T-helper 1 cell (primary cell): ENCODE data around the gene ELMO3.

Experiments used
- DNase-seq, 5 donors: peaks; one replicate each; pipeline ENCODE4 v3.0.0-alpha.2; 2012 to 2020

ELMO3 gene

GRCh38 chr16:67163999-67164558 lies 34.9 kb upstream of the ELMO3 start:
- DNase-seq = no peak

GRCh38 chr16:67164599-67165061 lies 34.3 kb upstream of the ELMO3 start, which contains the start of gene HSF4:
Gene HSF4, plus strand, starts transcription at chr16:67164745. Its CDS starts 67 bp downstream, at chr16:67164812.
- peak in 1 of 5 donors; percentile 67 for DNase-seq

GRCh38 chr16:67165121-67166078 lies 33.5 kb upstream of the ELMO3 start:
- peak in 1 of 5 donors; percentile 61 for DNase-seq

DNA sequence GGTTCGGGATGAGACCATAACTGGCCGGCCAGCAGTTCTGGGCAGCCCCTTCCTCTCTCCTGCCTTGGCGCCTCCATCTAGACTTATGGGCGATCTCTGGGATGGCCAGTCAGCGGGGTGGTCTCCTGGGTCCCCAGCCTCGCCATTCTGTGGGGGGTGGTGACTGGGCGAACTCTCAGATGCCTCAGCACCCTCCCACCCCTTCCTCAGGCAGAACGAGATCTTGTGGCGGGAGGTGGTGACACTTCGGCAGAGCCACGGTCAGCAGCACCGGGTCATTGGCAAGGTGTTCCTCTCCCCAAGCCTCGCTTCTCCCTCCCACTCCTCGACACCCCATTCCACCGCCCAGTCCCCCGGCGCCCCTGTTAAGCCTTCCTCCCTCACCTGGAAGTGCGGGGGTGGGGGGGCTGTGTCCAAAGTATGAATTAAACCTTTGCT lies 32.8 kb upstream of the ELMO3 start:
- no peak for DNase-seq

DNA sequence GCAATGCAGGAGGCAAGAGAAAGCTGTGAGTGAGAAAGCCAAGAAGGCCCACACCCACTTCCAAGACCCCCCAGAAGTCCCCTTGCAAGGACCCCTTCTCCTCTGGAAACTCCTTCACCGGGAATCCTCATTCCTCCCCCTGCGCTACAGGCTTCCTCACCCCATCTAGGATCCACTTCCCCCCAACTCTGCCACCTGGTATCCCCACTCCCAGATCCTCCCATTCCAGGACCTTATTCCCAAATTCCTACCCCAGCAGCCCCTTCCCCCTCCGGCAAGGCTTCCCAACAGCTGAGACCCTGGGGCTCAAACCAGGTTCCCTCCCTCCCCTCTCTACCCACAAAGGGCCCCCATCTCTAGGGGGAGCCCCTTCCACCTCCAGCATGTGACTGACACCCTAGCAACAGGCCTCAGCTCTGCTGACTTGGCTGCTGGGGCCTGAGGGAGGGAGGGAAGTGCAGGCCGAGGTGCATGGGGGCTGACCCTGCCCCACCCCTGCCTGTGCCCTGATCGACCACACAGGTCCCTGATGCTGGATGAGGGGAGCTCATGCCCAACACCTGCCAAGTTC lies 32.2 kb upstream of the ELMO3 start:
- no peak for DNase-seq

GRCh38 chr16:67167588-67167987 lies 31.3 kb upstream of the ELMO3 start:
- no peak for DNase-seq

- no peak for DNase-seq
These were observed 29.9 kb upstream of the ELMO3 start for GRCh38 chr16:67169011-67169451.

GRCh38 chr16:67169642-67170167 lies 29.2 kb upstream of the ELMO3 start:
- peak in 1 of 5 donors; percentile 49 for DNase-seq

DNA sequence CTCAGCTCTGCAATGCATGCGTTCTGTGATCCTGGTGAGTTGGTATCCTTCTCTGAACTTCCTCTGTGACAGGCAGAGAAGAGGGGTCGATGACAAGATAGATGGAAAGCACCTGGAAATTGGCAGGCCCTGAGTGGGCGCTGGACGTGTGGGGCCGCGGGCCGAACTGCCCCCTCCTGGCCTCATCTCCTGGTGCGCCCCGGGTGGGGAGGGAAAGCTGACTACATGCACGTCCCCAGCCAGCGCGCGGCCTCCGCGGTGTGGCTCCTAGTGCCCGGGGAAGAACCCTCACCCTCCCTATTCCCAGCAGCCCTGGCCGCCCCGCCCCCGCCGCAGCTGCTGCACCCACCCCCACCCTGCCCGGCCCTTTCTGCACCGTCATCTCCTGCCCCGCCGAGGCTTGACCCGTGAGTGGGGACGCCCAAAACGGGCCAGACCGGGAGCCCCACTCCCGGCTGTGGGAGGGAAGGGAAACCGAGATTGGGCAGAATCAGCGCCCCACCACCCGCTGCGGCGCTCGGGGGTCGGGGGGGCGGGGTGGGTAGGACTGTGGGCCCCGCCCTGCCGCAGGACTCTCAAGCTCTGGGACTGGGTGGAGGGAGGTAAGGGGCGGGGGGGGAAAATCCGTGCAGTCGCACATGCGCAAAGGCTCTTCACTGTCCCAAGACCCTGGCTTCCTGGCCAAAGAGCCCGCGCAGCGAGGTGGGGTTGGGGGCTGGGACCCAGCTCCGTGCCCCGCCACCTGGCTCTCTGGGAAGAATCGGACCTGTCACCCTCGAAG lies 28.6 kb upstream of the ELMO3 start, which contains the start of gene NOL3:
Gene NOL3, plus strand, starts transcription at position 371 of the 781 bp plus-strand sequence.
- peak in 1 of 5 donors; percentile 82 for DNase-seq

- DNase-seq = no peak
These were observed 27.8 kb upstream of the ELMO3 start for GRCh38 chr16:67170949-67171649.

DNA sequence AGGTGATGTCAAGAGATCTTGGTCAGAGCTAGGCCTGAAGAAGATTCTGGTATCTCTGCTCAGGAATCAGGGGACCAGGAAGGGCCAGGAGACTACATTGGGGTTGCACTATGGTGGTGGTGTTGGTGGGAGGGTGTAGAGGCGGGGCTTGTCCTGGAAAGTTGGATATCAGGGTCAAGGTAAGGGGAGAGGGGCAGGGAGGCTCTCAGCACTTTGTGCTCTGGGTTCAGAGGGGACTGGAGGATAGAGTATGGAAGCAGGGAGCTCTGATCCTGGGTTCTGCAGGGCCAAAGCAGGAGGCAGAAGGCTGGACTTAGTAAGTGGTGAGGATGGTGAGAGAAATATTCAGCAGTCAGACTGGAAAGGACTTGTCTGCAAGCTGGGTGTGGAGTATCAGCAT lies 25.6 kb upstream of the ELMO3 start:
- no peak for DNase-seq

DNA sequence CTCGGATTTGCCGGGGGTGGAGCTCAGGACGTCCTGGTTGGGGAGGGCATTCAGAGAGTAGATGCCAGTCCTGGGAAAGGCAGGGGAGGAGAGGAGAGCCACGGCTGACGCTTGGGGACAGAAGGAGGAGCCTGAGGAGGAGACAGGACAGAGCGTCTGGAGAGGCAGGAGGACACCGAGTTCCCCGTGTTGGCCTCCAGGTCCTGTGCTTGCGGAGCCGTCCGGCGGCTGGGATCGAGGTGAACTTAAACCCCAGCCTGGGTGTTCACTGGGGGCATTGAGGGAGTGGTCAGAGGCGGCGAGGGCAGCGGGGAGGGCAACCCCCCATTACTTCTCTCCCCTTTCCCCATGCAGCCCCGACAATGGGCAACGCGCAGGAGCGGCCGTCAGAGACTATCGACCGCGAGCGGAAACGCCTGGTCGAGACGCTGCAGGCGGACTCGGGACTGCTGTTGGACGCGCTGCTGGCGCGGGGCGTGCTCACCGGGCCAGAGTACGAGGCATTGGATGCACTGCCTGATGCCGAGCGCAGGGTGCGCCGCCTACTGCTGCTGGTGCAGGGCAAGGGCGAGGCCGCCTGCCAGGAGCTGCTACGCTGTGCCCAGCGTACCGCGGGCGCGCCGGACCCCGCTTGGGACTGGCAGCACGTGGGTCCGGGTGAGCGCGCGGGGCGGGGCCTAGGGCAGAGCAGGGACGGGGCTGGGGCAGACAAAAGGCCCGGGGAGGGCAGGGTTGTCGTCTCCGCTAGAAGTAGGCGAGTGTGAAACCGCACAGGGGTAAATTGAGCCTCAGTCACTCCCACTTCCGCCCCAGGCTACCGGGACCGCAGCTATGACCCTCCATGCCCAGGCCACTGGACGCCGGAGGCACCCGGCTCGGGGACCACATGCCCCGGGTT lies 24.9 kb upstream of the ELMO3 start:
- DNase-seq = peak; percentile 49 to 85 (median 59)

GRCh38 chr16:67174706-67175231 lies 24.2 kb upstream of the ELMO3 start:
- DNase-seq = no peak

DNA sequence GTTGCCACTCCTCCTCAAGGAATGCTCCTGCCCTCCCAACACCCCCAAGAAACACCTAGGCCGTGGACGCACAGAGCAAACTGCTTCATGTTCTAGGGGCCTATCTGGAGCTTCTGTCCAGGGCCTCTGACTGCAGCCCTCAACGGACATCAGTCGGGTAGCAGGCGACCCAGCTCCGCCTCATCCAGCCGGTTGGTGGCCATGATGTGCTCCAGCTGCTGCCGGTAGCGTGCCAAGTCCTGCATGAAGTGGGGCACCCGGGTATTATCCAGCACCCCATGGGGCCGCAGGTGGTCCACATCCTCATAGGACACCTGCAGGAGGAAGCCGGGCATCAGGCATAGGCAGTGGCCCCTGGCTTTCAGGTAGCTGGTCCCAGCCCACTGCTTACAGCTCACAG lies 22.3 kb upstream of the ELMO3 start:
- DNase-seq = no peak

GRCh38 chr16:67177743-67178699 lies 20.9 kb upstream of the ELMO3 start:
- peak; percentile 43 to 70 (median 53) for DNase-seq

- no peak for DNase-seq
These were observed 19.4 kb upstream of the ELMO3 start for GRCh38 chr16:67179421-67180080.

GRCh38 chr16:67180166-67180565 lies 18.8 kb upstream of the ELMO3 start:
- no peak for DNase-seq

- no peak for DNase-seq
These were observed 17.6 kb upstream of the ELMO3 start for GRCh38 chr16:67181346-67181745.
